GM10847 (cell line): ENCODE results near the gene FOXO4.

Experiments
- POLR2A ChIP-seq: IDR thresholded peaks from 2 replicates; pipeline ENCODE4 v1.6.1; 2011; ENCODE audit not compliant: insufficient read length; ENCODE audit errors: extremely low read depth

FOXO4 gene

GRCh38 chrX:71095555-71095980 is at the start of gene FOXO4:
FOXO4 (plus strand) TSS chrX:71095851; CDS start chrX:71096529, 678 bp downstream.
- TF ChIP-seq POLR2A: no peak

- no peak for TF ChIP-seq POLR2A
Observed at GRCh38 chrX:71052721-71053120, 42.9 kb upstream of the FOXO4 start.

GRCh38 chrX:71053217-71053621 is 42.4 kb upstream of the FOXO4 start:
- TF ChIP-seq POLR2A: no peak

- TF ChIP-seq POLR2A: no peak
Observed at GRCh38 chrX:71056867-71057266, 38.8 kb upstream of the FOXO4 start.

GRCh38 chrX:71057848-71058530 is 37.7 kb upstream of the FOXO4 start:
- no peak for TF ChIP-seq POLR2A

- no peak for TF ChIP-seq POLR2A
Observed at GRCh38 chrX:71060127-71060526, 35.5 kb upstream of the FOXO4 start.

- no peak for TF ChIP-seq POLR2A
Observed at GRCh38 chrX:71067089-71067488, 28.6 kb upstream of the FOXO4 start.

GRCh38 chrX:71067712-71068043 is 28.0 kb upstream of the FOXO4 start:
- TF ChIP-seq POLR2A: no peak

- TF ChIP-seq POLR2A: peak; percentile 38
Observed at GRCh38 chrX:71068044-71068918, 27.4 kb upstream of the FOXO4 start, which contains the start of gene SNX12. SNX12 (minus strand) TSS chrX:71068334; CDS start chrX:71068306, 28 bp downstream.

GRCh38 chrX:71070531-71070930 is 25.1 kb upstream of the FOXO4 start:
- TF ChIP-seq POLR2A: no peak

- no peak for TF ChIP-seq POLR2A
Observed at GRCh38 chrX:71081330-71082123, 14.1 kb upstream of the FOXO4 start.

- TF ChIP-seq POLR2A: no peak
Observed at GRCh38 chrX:71082124-71082647, 13.5 kb upstream of the FOXO4 start.

GRCh38 chrX:71082822-71083221 is 12.8 kb upstream of the FOXO4 start:
- TF ChIP-seq POLR2A: no peak

GRCh38 chrX:71085900-71086299 is 9.8 kb upstream of the FOXO4 start:
- TF ChIP-seq POLR2A: no peak

GRCh38 chrX:71091263-71091662 is 4.4 kb upstream of the FOXO4 start:
- no peak for TF ChIP-seq POLR2A
